Upper lobe of left lung (tissue), 6 donors: ENCODE measurements around the gene UBN1. TPM values are rescaled to one million over a fixed set of nuclear protein-coding genes. Genes with fewer than 3 reads are reported as not detected.

Experiments used
- ATAC-seq, 2 donors: fragments of 200-7000 bp; cut with Tn5 transposase; one replicate each; pipeline ENCODE4 v1.9.1; 2022; ENCODE audit warnings: mild to moderate bottlenecking in 2 of 2, moderate library complexity in 2 of 2; ENCODE audit not compliant: low FRiP score in 2 of 2
- DNase-seq, 2 donors: peaks; one replicate each; pipeline ENCODE4 v3.0.0-alpha.2; 2019 to 2020
- H3K27ac ChIP-seq, 4 donors: fragments of 200-600 bp; sonication (generic); one replicate each; pipeline ENCODE4 v1.5.1; 2016 to 2019
- H3K27me3 ChIP-seq, 4 donors: fragments of 200-600 bp; sonication (generic); one replicate each; pipeline ENCODE4 v1.5.1; 2017 to 2019
- H3K36me3 ChIP-seq, 4 donors: fragments of 200-600 bp; sonication (generic); one replicate each; pipeline ENCODE4 v1.5.1; 2016 to 2019
- H3K4me1 ChIP-seq, 4 donors: fragments of 200-600 bp; sonication (generic); one replicate each; pipeline ENCODE4 v1.5.1; 2018 to 2019
- H3K4me3 ChIP-seq, 4 donors: fragments of 200-600 bp; sonication (generic); one replicate each; pipeline ENCODE4 v1.5.1; 2017 to 2019; ENCODE audit warnings: mild to moderate bottlenecking in 2 of 4, moderate library complexity in 1 of 4
- H3K9me3 ChIP-seq, 4 donors: fragments of 200-600 bp; sonication (generic); one replicate each; pipeline ENCODE4 v1.5.1; 2018 to 2019
- EP300 ChIP-seq, 4 donors: sonication (generic); formaldehyde crosslinking; IDR thresholded peaks; one replicate each; pipeline ENCODE4 v1.5.1; 2017; ENCODE audit warnings: antibody characterized with exemption in 4 of 4, control low read depth in 2 of 4
- POLR2A ChIP-seq, 4 donors: fragments of 450-650 bp; IDR thresholded peaks; one replicate each; pipeline ENCODE4 v1.5.1; 2016 to 2017; ENCODE audit warnings: antibody characterized with exemption in 4 of 4, mild to moderate bottlenecking in 2 of 4
- POLR2AphosphoS5 ChIP-seq, 2 donors: sonication (generic); formaldehyde crosslinking; IDR thresholded peaks; one replicate each; pipeline ENCODE4 v1.5.1; 2017; ENCODE audit warnings: antibody characterized with exemption in 2 of 2
- WGBS, 2 donors: methylation state at CpG; one replicate each; pipeline ENCODE4 v1.1.5; 2017 to 2018; 5-methylcytosine and 5-hydroxymethylcytosine counted together
- total RNA-seq, 6 donors: library from RNA; depleted of rRNA in 4 of 6; stranded (reverse); fragments of >200 nt in 4 of 6; gene quantifications; one replicate each; pipeline versions ENCODE4 v1.1.0 to v1.2.1, GENCODE V29; 2016 to 2021
- TF ChIP-seq, protein P1 (sequence below), 6 experiments: fragments of 450-650 bp in 4 of 6; fragments of 200-600 bp in 2 of 6; sonication (generic) in 2 of 6; IDR thresholded peaks; one replicate each; pipeline ENCODE4 v1.5.1; 2016 to 2019; ENCODE audit warnings: antibody characterized with exemption in 6 of 6
- donor health status: DM: no; HTN: no; CAD: no; lungs with moderate emphysema.
- donor health status: DM: no; HTN: yes; CAD: no; lungs with severe emphysema.

UBN1 gene
- total RNA-seq, 6 donors from 2014 or later = 35.7 to 49.2 (median 38.8) TPM

DNA sequence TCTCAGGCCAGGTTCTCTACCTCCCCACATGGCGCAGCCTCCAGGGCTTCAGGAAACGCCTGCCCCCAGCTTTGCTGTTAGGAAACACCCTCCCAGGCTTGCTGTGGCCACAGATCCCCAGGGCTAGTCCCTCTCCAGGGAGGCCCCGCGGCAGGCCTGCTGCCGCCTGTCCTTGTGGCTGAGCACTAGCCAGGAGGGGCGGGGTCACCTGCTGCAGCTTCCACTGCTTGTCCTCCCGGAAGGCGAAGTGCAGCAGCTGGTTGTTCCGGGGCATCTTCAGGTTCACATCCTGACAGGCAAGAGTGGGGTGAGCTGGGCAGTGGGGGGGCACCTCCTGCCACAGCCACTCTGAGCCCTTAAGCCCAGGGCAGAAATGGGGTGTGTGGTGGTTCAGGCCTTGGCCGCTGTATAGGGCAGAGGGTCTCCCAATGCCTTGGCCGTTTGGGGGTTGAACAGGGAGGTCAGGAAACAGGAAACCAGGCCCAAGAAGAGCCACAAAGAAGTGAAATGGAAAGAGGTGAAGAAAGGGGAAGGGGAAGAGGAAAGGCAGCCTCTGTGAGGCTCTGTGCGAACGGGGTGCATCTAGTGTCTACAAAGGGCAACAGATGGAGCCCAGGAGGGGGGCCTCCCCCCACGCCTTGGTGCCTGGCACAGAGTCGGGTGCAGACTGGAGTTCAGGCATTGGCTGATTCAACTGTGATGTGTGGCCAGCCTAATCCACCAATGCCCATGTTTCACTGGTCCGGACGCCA, 46.8 kb upstream of the UBN1 start:
- ATAC-seq (no peak), DNase-seq (peak in 1 of 2 donors; percentile 77)
- no peaks in the 10 kb centered on the region for H3K27me3 ChIP-seq
- peaks cover 15 to 37% (median 26%) of the 10 kb centered on the region in 4 donors for H3K4me1 ChIP-seq
- TF ChIP-seq POLR2A (IDR thresholded peaks at IDR 0.05) (peak in 1 of 4 donors; percentile 8), POLR2AphosphoS5 (IDR thresholded peaks at IDR 0.05) (no peak)
- peak overlapping the region in 1 of 4 donors; percentile 88 for H3K4me3 ChIP-seq
- peak overlapping the region in 2 of 4 donors; percentile 33 to 46 for H3K27ac ChIP-seq
- 53 to 75% methylated on average over 8 to 13 of the region's 17 CpGs for WGBS, 2 donors
- H3K9me3 ChIP-seq = no peaks in the 10 kb centered on the region
- peaks cover 0 to 34% (median 22%) of the 10 kb centered on the region in 4 donors for H3K36me3 ChIP-seq

DNA sequence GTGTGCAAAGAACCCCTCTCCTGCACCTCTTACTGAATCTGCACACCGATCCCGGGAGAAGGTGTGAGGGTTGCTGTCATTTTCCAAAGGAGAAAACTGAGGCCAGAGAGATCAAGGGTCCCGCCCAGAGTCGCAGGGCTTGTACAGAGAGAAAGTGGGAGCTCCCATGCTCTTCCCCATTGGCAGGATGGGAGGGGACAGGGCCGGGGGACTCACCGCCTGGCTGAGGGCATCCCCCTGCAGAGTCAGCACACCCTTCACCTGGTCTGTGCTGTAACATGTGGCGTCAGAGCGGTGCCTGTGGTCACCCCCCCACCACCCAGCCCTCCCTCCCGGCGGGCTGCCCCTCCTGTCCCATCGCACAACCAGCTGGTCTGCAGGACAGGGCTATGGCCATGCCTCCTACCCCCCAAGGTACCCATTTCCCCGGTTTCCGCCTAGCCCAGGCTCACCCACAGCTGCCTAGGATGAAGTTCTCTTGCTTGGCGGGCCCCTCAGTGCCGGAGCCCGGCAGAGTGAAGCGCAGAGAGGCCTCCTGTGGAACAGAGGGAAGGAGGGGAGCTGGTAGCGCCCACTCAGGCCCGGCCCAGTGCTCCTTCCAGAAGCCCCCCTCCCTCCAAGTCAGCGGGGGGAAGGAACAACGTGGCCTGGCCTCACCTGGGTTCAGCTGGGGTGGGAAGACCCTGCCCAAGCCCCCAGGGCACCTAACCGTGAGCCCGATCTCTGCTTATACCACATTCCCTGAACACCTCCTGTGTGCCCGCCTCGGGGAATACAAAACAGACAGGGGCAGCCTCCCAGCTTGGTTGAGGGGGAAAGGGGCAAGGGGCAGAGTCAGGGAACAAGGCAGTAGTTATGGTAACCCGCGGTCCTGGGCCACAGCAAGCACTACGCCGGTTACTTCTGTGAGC, 46.0 kb upstream of the UBN1 start:
- Histone ChIP-seq H3K27ac (peak overlapping the region; percentile 76 to 92 (median 82)), H3K9me3 (no peaks in the 10 kb centered on the region), H3K27me3 (no peaks in the 10 kb centered on the region), H3K4me1 (peaks cover 15 to 37% (median 26%) of the 10 kb centered on the region in 4 donors), H3K36me3 (peaks cover 0 to 42% (median 28%) of the 10 kb centered on the region in 4 donors), H3K4me3 (peak overlapping the region in 3 of 4 donors; percentile 88 to 94 (median 92))
- DNase-seq = no peak
- WGBS, 2 donors = 50 to 54% methylated on average over 14 to 27 of the region's 29 CpGs
- ATAC-seq = no peak
- TF ChIP-seq, protein P1, sequence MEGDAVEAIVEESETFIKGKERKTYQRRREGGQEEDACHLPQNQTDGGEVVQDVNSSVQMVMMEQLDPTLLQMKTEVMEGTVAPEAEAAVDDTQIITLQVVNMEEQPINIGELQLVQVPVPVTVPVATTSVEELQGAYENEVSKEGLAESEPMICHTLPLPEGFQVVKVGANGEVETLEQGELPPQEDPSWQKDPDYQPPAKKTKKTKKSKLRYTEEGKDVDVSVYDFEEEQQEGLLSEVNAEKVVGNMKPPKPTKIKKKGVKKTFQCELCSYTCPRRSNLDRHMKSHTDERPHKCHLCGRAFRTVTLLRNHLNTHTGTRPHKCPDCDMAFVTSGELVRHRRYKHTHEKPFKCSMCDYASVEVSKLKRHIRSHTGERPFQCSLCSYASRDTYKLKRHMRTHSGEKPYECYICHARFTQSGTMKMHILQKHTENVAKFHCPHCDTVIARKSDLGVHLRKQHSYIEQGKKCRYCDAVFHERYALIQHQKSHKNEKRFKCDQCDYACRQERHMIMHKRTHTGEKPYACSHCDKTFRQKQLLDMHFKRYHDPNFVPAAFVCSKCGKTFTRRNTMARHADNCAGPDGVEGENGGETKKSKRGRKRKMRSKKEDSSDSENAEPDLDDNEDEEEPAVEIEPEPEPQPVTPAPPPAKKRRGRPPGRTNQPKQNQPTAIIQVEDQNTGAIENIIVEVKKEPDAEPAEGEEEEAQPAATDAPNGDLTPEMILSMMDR (IDR thresholded peaks at IDR 0.05) = no peak
- no peak for TF ChIP-seq POLR2AphosphoS5 (IDR thresholded peaks at IDR 0.05)

DNA sequence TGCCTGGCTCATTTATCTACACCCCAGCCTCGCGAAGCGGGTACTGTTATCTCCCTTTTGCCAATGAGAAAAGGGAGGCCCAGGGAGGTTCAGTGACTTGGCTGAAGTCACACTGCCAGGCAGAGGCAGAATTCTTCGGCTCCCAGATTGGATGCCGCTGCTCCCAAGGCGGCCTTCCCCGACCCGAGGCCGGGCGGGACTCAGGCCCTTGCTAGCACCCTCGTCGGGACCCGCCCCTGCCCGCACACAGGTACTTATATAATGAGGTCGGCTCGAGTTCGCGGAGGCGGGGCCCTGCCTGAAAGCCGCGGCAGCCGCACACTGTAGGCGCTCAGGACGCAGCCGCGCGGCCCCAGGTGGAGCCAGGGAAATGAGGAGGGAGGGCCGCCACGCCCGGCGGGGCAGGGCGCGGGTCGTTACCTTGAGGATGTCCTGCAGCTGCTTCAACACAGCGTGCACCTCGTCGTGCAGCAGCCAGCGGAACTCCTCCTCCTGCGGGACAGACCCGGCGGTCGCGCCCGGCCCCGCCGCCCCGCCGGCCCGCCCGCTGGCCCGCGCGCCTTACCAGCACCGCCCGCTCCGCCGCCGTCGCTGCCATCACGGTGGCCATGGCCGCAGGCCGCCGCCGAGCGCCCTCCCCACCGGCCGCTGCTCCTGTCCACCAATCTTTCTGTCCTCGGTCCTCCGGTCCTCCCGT, 45.2 kb upstream of the UBN1 start, which contains the start of gene ROGDI:
Gene ROGDI, minus strand, starts transcription at position 672 of the 697 bp plus-strand sequence. Its CDS starts 62 bp downstream, at position 610.
- peak in 1 of 4 donors; percentile 61 for TF ChIP-seq POLR2A (IDR thresholded peaks at IDR 0.05)
- no peak for TF ChIP-seq EP300 (IDR thresholded peaks at IDR 0.05)
- peak in 1 of 2 donors; percentile 30 for TF ChIP-seq POLR2AphosphoS5 (IDR thresholded peaks at IDR 0.05)
- TF ChIP-seq, protein P1 (IDR thresholded peaks at IDR 0.05) = no peak
- H3K4me1 ChIP-seq = peaks cover 15 to 37% (median 26%) of the 10 kb centered on the region in 4 donors
- peak within 1 kb of the TSS; percentile 76 to 92 (median 82) for H3K27ac ChIP-seq
- H3K36me3 ChIP-seq = peaks cover 0 to 44% (median 31%) of the 10 kb centered on the region in 4 donors
- peak within 1 kb of the TSS; percentile 51 to 94 (median 90) for H3K4me3 ChIP-seq
- no peaks in the 10 kb centered on the region for H3K27me3 ChIP-seq
- 0 to 1% methylated on average over 3 to 40 of the region's 70 CpGs for WGBS, 2 donors
- DNase-seq (peak; percentile 95 to 96), ATAC-seq (peak; percentile 42 to 84)
- no peaks in the 10 kb centered on the region for H3K9me3 ChIP-seq

DNA sequence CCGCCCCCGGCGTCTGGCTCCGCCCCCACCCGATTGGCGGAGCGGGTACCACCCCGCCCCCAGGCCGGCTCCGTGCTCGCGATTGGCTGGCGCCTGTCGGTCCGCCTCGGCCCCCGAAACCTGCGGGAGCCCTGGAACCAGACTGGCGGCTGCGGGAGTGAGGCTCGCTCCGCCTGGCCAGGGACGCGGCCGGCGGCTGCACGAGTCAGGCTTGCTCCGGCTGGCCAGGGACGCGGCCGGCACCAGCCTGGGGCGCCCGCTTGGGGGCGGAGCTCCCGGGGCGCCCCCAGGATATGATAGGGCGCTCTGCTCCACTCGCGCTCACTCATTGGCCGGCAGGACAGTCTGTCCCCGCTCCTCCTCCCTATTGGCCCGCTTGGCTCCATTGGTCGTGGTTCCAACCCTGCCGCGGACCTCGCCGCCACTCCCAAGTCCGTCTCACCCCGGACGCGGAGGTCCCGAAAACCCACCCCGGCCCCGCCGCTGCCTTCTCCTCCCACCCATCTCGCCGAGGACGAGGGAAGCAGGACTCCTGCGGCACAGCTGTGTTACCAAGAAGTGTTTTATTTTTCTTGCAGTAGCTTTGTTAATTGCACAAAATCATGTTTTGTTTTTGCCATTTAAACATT, 44.5 kb upstream of the UBN1 start:
- peak overlapping the region; percentile 51 to 94 (median 90) for H3K4me3 ChIP-seq
- no peaks in the 10 kb centered on the region for H3K9me3 ChIP-seq
- no peaks in the 10 kb centered on the region for H3K27me3 ChIP-seq
- peaks cover 15 to 37% (median 26%) of the 10 kb centered on the region in 4 donors for H3K4me1 ChIP-seq
- peak overlapping the region; percentile 71 to 92 (median 82) for H3K27ac ChIP-seq
- DNase-seq (peak; percentile 93 to 99), ATAC-seq (peak; percentile 94 to 98)
- H3K36me3 ChIP-seq = peaks cover 0 to 44% (median 33%) of the 10 kb centered on the region in 4 donors
- WGBS, 2 donors = 1 to 2% methylated on average over 14 to 19 of the region's 59 CpGs
- TF ChIP-seq POLR2AphosphoS5 (IDR thresholded peaks at IDR 0.05) (no peak), POLR2A (IDR thresholded peaks at IDR 0.05) (peak in 1 of 4 donors; percentile 30), EP300 (IDR thresholded peaks at IDR 0.05) (no peak)
- TF ChIP-seq, protein P1 (IDR thresholded peaks at IDR 0.05) = peak in 4 of 6 experiments; percentile 18 to 72 (median 67)
